Measurements from ENCODE around the gene TMF1.

DNA sequence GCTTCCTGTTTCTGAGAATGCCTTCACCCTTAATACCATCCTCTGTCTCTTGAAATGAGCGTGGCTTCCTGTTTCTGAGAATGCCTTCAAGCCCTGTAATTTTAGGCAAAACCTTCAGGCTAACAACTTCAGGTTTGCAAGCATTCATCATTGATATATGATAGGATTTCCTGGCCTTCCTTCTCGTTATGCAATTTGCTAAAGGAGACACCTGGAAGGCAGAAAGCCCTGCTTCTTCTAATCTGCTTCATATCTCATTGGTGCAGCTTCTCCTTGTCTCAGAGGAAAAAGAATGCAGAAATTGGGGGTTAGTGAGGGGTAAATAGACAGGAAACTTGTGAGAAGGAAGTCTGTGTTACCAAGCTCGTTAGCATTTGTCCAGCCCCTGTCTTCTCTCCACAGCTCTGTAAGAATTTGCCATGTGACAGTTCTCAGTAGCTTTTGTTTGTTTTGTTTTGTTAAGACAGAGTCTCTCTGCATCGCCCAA lies 39.9 kb upstream of the TMF1 start:
- TF ChIP-seq BHLHE40 (IDR thresholded peaks at IDR 0.05; ENCODE audit: borderline replicate concordance in 1 of 2, low read depth in 2 of 2, low read length in 1 of 2) = no peak
- TF ChIP-seq, protein P1, sequence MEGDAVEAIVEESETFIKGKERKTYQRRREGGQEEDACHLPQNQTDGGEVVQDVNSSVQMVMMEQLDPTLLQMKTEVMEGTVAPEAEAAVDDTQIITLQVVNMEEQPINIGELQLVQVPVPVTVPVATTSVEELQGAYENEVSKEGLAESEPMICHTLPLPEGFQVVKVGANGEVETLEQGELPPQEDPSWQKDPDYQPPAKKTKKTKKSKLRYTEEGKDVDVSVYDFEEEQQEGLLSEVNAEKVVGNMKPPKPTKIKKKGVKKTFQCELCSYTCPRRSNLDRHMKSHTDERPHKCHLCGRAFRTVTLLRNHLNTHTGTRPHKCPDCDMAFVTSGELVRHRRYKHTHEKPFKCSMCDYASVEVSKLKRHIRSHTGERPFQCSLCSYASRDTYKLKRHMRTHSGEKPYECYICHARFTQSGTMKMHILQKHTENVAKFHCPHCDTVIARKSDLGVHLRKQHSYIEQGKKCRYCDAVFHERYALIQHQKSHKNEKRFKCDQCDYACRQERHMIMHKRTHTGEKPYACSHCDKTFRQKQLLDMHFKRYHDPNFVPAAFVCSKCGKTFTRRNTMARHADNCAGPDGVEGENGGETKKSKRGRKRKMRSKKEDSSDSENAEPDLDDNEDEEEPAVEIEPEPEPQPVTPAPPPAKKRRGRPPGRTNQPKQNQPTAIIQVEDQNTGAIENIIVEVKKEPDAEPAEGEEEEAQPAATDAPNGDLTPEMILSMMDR (IDR thresholded peaks at IDR 0.05 in 2 of 3, conservative IDR thresholded peaks at IDR 0.05 in 1 of 3; ENCODE audit: control insufficient read depth in 2 of 3, extremely low read depth in 1 of 3, insufficient read depth in 1 of 3, low read depth in 3 of 3, low read length in 3 of 3) = no peak
- TF ChIP-seq, protein P2, sequence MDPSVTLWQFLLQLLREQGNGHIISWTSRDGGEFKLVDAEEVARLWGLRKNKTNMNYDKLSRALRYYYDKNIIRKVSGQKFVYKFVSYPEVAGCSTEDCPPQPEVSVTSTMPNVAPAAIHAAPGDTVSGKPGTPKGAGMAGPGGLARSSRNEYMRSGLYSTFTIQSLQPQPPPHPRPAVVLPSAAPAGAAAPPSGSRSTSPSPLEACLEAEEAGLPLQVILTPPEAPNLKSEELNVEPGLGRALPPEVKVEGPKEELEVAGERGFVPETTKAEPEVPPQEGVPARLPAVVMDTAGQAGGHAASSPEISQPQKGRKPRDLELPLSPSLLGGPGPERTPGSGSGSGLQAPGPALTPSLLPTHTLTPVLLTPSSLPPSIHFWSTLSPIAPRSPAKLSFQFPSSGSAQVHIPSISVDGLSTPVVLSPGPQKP (IDR thresholded peaks at IDR 0.05; ENCODE audit: low read depth, low read length) = no peak
- TF ChIP-seq RAD21 (IDR thresholded peaks at IDR 0.05; ENCODE audit: insufficient read depth, low read depth, low read length) = no peak
- TF ChIP-seq SREBF1 (IDR thresholded peaks at IDR 0.05; ENCODE audit: low read length) = no peak
- TF ChIP-seq, protein P3, sequence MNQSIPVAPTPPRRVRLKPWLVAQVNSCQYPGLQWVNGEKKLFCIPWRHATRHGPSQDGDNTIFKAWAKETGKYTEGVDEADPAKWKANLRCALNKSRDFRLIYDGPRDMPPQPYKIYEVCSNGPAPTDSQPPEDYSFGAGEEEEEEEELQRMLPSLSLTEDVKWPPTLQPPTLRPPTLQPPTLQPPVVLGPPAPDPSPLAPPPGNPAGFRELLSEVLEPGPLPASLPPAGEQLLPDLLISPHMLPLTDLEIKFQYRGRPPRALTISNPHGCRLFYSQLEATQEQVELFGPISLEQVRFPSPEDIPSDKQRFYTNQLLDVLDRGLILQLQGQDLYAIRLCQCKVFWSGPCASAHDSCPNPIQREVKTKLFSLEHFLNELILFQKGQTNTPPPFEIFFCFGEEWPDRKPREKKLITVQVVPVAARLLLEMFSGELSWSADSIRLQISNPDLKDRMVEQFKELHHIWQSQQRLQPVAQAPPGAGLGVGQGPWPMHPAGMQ (IDR thresholded peaks at IDR 0.05; ENCODE audit: borderline replicate concordance) = no peak
- no peak for TF ChIP-seq SMAD5 (IDR thresholded peaks at IDR 0.05; ENCODE audit: low read depth)
- TF ChIP-seq RAD51 (IDR thresholded peaks at IDR 0.05) = 0 out of 2 replicates have a peak, but pooled peaks have one; percentile 12
- TF ChIP-seq POLR2AphosphoS5 (IDR thresholded peaks at IDR 0.05; ENCODE audit: low read length) = no peak
- TF ChIP-seq, protein P4, sequence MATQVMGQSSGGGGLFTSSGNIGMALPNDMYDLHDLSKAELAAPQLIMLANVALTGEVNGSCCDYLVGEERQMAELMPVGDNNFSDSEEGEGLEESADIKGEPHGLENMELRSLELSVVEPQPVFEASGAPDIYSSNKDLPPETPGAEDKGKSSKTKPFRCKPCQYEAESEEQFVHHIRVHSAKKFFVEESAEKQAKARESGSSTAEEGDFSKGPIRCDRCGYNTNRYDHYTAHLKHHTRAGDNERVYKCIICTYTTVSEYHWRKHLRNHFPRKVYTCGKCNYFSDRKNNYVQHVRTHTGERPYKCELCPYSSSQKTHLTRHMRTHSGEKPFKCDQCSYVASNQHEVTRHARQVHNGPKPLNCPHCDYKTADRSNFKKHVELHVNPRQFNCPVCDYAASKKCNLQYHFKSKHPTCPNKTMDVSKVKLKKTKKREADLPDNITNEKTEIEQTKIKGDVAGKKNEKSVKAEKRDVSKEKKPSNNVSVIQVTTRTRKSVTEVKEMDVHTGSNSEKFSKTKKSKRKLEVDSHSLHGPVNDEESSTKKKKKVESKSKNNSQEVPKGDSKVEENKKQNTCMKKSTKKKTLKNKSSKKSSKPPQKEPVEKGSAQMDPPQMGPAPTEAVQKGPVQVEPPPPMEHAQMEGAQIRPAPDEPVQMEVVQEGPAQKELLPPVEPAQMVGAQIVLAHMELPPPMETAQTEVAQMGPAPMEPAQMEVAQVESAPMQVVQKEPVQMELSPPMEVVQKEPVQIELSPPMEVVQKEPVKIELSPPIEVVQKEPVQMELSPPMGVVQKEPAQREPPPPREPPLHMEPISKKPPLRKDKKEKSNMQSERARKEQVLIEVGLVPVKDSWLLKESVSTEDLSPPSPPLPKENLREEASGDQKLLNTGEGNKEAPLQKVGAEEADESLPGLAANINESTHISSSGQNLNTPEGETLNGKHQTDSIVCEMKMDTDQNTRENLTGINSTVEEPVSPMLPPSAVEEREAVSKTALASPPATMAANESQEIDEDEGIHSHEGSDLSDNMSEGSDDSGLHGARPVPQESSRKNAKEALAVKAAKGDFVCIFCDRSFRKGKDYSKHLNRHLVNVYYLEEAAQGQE (IDR thresholded peaks at IDR 0.05; ENCODE audit: low read depth, low read length) = no peak
- no peak for TF ChIP-seq STAT1 (conservative IDR thresholded peaks at IDR 0.05)

Data from GM12878 (cell line).